Tibial nerve (tissue), 3 donors: ENCODE data around the gene UPP1.

Source experiments
- POLR2A ChIP-seq, 2 donors: fragments of 450-650 bp; IDR thresholded peaks; one replicate each; pipeline ENCODE4 v1.6.1; 2017; ENCODE audit warnings: antibody characterized with exemption in 2 of 2, mild to moderate bottlenecking in 2 of 2, moderate library complexity in 2 of 2
- TF ChIP-seq, protein P1 (sequence below), 5 experiments: fragments of 200-600 bp in 3 of 5; fragments of 450-650 bp in 2 of 5; sonication (generic) in 3 of 5; IDR thresholded peaks; one replicate each; pipeline ENCODE4 v1.5.1; 2016 to 2019; ENCODE audit warnings: antibody characterized with exemption in 5 of 5, mild to moderate bottlenecking in 3 of 5, moderate library complexity in 2 of 5

GRCh38 chr7:48118041-48118440, 29.0 kb downstream of the UPP1 start:
- no peak for TF ChIP-seq POLR2A (IDR thresholded peaks at IDR 0.05)
- TF ChIP-seq, protein P1, sequence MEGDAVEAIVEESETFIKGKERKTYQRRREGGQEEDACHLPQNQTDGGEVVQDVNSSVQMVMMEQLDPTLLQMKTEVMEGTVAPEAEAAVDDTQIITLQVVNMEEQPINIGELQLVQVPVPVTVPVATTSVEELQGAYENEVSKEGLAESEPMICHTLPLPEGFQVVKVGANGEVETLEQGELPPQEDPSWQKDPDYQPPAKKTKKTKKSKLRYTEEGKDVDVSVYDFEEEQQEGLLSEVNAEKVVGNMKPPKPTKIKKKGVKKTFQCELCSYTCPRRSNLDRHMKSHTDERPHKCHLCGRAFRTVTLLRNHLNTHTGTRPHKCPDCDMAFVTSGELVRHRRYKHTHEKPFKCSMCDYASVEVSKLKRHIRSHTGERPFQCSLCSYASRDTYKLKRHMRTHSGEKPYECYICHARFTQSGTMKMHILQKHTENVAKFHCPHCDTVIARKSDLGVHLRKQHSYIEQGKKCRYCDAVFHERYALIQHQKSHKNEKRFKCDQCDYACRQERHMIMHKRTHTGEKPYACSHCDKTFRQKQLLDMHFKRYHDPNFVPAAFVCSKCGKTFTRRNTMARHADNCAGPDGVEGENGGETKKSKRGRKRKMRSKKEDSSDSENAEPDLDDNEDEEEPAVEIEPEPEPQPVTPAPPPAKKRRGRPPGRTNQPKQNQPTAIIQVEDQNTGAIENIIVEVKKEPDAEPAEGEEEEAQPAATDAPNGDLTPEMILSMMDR (IDR thresholded peaks at IDR 0.05), result no peak
